Fibroblast of skin of abdomen (primary cell): ENCODE data around the gene OSBPL2.

Experiments used
- DNase-seq: peaks from one replicate; pipeline ENCODE4 v3.0.0-alpha.2; 2013

Gene OSBPL2

DNA sequence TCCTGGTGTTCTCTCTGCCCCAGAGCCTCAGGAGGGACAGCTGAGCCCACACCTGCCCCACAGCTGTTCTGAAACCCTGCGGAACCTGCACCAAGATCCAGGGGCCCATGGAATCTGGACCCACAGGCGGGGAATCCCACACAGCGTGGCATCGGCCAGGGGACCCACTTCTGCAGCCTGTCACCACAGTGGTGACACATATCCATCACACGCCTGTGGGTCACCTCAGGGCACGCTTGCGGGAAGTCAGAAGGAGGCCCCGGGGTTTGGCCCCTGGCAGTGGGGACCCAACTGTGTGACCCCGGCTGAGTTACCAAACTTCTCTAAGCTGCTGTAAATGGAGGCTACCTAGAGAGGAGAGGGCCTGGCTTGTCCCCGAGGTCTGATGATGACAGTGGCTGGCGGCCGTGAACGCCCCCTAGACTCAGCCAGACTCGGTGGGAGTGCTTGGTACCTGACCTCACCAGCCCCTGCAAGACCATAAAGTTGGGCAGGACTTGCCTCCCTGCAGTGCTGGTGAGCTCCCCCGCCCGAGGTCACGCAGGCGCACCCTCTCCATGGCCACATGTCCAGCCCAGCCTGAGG is 16.0 kb upstream of the OSBPL2 start:
- DNase-seq = no peak

DNA sequence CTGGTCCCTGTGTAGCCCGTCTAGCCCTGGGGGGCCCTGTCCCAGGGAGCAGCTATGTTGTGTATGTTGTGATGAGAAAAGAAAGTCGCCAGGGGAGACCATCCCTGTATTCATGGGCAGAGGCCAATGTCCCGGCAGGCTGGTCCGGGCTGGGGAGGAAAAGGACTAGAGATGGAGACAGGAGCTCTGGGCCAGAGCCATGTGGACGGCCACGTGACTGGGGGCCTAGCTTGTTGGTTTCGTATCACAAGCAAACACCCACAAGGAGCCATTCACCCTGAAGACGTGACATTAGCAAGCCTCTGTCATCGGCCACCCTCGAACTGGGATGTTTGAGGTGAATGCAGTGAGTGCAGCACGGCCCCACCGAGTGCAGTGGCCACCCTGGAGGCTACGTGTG is 15.3 kb upstream of the OSBPL2 start:
- no peak for DNase-seq

DNA sequence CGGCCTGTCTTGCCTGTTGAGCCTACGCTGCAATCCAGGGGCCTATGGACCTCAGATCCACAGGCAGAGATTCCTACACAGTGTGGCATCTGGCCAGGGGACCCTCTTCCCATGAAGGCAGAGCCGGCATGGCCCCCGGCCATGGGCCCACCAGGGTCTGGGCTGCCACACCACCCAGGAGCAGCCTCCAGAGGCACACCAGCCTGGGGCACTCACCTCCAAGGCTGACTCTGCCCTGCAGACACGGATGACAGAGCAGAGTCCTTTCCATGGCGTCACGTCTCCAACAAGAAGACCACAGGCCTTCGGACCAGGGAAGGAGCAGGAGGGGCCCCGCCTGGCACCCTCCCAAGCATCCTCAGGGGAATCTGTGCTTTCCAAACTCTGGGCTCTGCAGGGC is 14.8 kb upstream of the OSBPL2 start:
- no peak for DNase-seq

DNA sequence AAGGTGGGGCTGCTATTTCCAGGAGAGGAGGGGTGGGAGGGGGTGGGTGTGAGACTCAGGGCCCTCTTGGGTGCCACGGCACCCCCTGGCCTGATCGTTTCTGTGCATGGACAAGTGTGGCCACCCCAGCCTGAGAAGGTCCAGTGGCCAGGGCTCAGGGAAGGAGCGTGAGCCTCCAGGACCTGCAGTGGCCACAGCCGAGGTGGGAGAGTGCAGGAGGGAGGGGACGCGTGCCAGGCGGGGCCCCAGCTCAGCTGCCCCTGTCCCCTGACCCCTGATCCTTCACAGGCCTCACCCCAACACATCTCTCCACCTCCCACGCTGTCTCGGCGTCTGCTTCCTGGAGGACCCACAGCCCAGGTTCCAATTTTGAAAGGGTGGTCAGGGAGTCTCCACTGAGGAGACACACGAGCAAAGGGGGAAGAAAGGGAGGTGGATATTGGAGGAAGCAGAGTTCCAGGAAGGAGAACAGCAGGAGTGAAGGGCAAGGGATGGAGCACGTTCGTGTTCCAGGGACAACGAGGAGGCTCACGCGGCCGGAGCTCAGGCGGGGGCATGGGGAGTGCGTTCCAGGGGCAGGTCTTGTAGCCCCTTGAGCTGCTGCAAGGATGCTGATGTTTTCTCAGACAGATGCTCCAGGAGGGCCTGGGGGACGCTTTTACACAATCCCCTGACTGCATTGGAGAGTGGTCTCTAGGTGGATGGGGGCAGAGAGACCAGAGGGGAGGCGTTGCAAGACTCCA is 14.0 kb upstream of the OSBPL2 start:
- no peak for DNase-seq

DNA sequence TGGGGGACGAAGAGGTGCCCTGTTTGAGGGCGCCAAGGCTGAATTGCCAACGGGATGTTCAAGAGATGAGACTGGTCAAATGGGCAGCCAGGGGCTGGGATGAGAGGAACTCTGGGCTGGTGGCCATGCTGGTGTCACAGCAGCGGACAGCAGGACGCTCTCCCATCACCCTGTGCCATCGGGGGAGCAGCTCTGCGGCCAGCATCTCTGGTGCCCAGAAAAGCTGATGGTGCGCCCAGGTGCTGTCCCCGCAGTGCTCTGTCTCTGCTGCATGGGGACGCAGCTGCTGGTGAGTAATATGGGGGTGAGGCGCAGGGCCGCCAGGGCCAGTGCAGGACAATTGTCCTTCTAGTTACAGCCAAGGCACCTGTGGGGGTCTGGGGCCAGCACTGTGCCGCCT is 13.3 kb upstream of the OSBPL2 start:
- no peak for DNase-seq

DNA sequence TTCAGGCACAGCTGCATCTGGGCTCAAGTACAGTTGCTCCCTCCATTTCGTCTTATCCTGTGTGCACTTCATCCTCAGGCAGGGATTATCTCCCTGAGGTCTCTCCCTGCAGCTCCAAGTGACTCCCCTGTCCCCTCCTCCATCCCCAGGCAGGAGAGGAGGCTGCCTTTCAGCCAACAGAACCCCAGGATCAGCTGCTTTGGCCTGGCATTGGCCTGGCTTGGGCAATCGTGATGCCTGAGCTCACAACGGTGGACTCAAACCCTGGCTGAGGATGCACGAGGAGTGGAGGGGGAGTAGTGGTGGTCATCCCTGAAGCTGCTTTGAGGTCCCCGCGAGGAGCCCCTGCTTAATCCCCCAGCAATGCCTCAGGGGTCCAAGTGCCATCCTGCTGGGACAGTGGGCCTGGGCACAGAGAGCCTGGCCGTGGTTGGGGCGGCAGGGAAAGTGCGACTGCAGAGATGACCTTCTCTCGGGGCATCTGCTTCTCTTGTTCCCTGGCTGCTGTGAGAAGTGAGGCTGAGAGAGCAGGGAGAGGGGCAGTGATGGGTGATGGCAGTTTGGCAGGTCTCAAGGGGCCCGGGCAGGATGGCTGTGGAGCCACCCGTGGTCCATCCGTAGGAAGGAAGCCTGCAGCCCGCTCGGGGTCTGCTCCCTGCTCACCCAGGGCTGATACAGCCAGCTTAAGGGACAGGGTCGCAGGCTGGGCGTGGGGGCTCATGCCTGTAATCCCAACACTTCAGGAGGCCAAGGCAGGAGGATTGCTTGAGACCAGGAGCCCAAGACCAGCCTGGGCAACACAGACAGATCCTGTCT is 12.3 kb upstream of the OSBPL2 start:
- no peak for DNase-seq

DNA sequence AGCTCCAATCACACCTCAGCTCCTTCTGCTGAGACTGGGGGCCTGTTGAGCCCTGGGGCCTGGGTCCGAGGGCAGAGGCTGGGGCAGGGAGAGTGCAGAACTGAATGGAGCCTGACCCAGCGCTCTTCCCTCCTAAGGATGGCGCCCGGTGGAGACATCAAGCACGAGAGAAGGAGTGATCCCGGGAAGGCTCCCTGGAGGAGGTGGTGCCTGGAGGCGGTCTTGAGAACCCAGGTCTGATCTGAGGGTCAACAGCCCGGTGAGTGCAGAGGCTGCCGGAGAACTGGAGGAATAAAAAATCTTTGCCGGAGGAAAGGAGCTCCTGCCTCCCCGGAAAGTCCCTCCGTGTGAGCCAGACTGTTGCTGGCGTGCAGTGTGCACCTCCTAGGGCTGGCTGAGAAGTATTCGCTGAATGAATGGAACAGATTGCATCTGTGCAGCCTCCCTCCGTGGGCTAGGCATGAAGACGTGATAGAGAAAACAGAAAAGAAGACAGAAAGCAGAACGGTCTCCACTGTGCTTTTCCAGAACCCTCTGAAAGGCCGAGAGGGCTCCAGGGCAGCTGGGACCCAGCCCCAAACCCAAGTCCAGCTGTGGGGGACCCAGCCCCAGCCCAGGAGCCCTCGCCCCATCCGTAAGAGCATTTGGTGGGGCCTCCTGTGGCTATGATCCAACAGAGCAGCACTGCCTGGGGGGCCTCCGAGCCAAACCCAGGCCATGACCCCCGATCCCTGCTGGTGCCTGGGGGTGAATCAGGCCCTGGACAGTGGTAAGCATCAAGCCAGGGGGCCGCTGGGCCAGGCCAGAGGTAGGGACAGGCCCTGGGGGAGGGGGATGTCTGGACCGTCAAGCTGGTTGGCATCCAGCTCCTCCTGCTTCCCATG is 11.4 kb upstream of the OSBPL2 start:
- DNase-seq = no peak

DNA sequence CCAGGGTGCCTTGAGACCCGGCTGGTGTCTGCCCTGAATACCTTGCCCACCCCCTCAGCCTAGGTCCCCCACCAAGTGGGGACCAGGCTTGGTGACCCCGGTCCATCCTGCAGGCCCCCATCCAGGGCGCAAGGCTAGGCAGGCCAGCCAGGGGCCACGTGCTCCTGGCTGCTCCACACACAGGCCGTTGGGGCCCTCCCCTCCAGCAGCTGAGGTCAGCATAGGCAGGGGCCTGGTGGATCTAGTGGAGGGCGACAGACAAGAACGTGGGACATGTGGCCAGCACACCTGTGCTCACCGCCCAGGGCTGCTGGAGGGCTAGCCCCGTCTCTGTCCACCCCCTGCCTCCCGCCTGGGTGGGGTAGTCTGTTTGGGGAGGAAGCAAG is 10.7 kb upstream of the OSBPL2 start:
- no peak for DNase-seq

DNA sequence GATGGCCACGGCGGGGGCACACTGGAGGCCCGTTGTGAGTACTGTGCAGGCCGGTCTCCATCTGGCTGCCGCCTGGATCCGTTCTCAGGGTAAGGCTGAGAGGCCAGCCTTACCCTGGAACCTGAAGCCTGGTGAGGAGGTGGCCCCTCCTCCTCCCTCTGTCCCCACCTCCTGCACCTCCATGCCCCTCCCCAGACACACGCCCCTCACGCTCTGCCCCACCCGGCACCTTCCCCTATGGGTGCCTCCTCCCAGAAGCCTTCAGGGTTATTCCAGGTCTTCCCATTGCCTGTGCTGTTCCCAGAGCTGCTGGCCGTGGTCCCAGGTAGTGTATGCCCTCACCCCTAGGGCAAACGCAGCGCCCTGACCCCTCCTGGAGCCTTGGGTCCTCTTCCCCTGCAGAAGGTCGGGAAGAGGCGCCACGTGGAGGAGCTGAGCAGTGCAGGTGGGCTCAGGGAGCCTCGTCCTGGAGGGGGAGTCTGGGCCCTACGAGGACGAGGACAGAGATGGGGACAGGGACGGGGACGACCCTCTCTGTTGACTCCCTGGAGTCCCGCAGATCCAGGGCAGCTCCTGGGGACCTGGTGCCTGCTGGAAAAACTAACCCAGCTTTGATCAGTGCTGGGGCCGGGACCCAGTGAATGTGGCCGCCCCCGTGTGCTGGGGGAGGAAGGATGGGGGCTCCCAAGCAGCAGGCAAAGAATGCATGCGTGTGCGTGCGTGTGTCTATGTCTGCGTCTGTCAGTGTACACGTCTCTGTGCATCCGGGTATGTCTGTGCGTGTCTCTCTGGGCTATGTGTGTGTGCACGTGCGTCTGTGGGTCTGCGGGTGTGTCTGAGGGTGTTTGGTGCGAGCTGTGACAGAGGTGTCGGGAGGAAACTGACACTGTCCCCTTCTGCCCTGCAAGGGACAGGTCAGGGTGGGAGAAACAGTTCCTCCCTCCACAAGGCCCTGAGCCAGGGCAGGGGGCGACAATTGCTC is 10.1 kb upstream of the OSBPL2 start:
- no peak for DNase-seq

DNA sequence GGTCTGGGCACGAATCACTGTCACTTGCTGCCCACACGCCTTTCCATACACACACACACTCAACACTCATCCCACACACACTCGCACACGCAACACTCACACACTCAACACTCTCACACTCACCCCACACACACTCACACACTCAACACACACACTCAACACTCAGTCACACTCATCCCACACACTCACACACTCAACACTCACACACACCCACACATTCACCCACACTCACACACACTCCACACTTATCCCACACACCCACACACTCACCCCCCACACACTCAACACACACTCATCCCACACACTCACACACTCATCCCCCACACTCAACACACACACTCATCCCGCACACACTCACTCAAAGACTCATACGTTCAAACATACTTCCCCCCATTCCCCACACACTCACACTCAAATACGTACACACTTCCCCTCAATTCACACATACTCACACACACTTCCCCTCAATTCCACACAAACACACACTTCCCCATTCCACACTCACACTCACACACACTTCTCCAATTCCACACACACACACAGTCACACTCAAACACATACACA is 9.3 kb upstream of the OSBPL2 start:
- no peak for DNase-seq

DNA sequence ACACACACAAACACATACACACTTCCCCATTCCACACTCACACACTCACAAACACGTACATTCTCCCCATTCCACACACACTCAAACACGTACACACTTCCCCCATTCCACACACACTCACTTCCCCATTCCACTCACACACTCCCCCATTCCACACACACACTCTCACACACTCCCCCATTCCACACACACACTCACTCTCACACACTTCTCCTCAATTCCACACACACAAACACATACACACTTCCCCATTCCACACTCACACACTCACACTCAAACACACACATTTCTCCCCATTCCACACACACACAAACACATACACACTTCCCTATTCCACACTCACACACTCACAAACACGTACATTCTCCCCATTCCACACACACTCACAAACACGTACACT is 8.7 kb upstream of the OSBPL2 start:
- DNase-seq = no peak

DNA sequence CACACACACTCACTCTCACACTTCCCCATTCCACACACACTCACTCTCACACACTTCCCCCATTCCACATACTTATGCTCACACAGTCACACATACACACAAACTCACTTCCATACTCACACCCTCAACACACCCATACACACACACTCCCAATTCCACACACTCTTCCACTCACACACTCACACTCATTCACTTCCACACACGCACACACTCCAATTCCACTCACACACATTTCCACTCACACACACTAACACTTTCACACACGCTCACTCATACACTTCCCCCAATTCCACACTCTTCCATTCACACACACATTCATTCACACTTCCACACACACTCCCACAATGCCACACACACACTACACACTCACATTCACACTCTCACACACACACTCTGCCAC is 8.0 kb upstream of the OSBPL2 start:
- no peak for DNase-seq

DNA sequence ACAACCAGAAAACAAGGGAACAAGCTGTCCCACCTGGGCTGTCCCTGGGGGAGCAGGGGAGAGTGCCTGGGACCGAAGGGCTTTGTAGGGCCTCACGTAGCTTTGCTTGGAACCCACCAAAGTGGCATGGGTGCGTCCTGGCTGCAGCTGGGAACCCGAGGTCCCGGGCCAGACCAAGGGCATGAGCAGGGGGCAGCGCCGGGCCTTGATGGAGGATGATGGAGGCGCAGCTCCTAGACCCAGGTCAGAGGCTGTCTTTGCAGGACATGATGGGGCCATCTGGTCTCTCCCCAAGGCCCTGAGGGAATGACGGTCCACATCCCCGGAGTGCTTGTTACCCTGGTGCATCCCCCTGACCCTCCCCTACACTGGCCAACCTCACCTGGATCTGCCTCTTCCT is 7.6 kb upstream of the OSBPL2 start:
- no peak for DNase-seq

DNA sequence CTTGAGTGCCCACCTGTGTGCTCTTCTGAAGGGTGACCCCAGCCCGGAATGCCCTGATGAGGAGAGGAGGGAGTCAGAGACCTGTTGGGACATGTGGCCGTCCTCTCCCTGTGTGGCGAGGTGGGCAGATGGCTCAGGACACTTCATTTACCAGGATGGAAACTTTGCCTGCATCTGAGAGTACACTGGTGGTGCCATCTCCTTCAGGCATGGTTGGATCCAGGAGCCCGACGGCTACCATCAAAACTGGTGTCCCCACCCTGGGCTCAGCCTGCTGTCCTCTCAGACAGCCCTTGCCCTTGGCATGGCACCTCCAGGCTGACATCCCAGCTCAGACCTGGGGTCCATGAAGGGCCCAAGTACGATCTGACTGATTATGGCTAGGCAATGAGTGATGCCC is 7.0 kb upstream of the OSBPL2 start:
- no peak for DNase-seq

DNA sequence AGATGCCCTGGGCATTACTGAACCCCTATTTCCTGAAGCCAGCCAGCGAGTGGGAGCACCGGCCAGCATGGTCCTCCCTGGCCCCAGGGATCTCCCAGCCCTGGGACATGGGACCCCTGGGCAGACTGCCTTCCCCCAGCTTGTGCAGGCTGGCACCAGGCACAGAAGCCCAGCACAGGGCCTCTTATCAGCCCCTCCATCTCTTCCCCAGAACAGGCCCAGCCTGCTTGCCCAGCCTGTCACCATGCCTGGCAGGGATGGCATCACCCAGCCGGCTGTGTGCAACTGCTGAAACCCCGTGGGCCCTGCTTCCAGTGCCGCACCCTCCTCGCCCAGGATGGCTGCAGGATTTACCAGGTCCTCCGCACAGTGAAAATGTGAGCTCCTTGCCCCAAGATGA is 6.1 kb upstream of the OSBPL2 start:
- no peak for DNase-seq

DNA sequence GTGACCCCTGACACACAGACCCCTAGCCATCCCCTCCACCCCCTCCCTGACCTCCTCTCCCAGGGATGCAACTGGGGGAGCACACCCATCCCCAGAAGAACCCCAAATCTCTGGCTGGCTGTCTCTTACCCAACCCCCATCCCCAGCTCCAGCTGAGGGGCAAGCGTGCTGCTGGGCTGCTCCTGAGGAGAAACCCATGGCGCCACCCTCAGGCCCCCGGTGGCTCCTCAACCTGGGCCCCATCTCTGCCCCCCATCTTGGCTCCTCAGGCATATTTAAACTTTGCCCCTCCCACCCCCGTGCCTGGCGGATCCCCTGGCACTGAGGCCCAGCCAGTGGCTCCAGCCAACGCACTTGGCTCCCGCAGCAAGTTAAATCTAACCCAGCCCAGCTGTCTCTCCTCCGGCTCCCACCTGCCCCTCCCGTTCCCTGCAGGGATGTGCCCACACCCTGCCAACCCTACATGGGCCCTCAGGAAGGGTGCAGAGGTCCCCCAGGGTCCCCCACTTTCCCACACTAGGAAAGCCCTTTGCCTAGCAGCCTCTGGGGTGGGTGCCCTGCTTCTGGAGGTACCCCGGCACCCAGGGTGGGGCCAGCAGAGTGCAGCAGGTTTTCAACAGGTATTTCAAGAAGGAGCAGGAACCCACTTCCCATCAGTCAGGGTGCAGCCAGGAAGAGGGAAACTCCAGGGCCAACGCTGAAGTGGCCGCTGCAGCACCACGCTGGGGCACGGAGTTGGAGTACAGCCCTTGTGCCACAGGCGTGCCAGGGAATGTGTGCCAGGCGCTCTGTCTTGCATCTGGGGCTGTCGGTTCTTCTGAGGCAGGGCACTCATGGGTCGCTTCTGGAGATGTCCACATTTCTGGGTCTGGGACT is 5.3 kb upstream of the OSBPL2 start:
- no peak for DNase-seq

DNA sequence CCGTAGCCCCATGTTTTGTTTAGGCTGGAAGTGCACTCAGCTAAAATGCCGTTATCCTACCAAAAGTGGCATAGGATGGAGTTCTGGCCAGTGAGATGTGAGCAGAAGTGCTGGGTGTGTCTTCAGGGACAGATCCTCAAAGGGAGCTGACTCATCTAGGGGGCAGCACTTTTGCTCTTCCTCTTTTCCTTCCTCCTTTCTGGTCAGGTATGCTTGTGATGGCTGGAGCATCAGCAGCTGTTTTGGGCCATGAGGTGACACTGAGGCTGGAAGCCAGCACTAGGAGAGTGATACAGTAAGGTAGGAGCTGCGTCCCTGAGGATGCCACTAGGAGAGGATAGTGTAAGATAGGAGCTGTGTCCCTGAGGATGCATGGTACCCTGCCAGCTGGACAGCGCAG is 4.6 kb upstream of the OSBPL2 start:
- no peak for DNase-seq

DNA sequence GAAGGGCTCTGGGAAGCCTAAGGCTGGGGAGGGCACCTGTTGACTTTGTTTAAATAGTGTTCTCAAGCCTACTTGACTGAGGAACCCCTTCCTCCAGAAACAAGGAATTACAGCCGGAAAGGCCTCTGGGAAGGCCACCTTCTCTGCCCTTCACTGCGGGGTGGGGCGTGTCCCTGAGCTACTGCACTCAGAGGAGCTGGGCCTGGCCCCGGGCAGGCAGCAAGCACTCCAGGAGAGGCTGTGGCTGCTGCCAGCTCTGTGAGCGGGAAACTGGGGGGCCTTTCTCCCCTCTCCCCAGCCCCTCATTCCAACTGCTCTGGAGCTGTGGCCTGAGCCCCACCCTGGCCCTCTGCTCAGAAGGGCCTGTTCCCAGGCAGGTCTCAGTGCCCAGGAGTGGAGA is 4.0 kb upstream of the OSBPL2 start:
- DNase-seq = no peak

DNA sequence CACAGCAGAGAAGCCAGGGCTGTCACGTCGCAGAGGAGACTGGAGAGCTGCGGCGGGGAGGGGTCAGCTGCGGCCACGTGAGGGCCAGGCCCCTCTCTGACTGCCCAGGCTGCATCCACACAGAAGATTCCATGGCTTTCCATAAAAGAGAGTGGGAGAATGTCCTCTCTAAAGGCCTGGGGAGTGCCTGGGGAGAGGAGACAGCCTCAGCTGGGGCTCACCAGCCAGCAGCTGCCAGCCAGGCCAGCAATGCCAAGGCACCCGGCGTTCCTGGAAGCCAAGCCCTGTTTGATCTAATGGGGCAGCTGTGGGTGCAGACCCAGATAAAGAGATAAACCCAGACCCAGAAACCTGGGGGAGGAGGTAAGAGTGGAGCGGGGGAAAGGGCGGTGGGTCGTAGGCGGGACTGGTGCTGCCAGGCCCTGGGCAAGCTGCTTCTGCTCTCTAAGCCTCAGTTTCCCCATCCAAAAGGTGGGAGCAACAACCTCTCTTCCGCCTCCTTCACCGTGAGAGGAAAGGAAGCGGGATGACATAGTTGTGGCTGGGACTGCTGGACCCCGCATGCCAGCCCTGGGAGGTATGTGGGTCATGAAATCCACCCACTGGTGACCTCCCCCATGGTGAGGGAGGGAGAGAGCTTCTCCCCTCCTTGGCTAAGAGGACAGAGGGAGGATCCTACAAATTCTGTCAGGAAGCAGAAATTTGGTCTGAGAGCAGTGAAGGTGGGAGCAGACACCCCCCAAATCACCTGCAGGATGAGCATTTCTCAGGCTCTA is 3.1 kb upstream of the OSBPL2 start:
- no peak for DNase-seq

DNA sequence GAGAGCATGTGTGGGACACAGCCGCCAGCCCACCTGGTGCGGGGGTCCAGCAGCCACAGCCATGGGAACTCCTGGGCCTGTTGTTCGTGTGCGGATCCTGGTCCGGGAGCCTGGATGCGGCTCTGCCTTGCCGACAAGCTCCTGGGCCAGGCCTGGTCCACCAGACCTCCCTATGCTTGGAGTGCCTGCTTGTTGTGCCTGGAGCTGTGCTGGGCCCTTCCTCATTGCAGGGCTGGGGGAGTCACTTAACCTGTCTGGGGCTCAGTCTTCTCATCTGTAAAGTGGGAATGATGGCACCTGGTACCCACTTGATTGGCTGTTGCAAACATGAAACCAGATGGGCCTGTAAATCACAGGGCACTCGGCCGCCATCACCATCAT is 2.6 kb upstream of the OSBPL2 start:
- DNase-seq = no peak
